GM18909 (cell line): Measurements from ENCODE around the gene IFNE.
"Not testable (repeated sequence)": the region's sequence is repeated elsewhere in the genome, so short reads cannot be mapped to it uniquely, and the experiment has no call there.

ENCODE experiments used
- ATAC-seq: cut with Tn5 transposase; IDR thresholded peaks from one replicate; pipeline ENCODE4 v1.9.1; 2021; ENCODE audit warnings: mild to moderate bottlenecking; ENCODE audit not compliant: unreplicated experiment, poor library complexity

Gene IFNE

GRCh38 chr9:21502586-21502985, 20.5 kb upstream of the IFNE start:
- ATAC-seq, result no peak

DNA sequence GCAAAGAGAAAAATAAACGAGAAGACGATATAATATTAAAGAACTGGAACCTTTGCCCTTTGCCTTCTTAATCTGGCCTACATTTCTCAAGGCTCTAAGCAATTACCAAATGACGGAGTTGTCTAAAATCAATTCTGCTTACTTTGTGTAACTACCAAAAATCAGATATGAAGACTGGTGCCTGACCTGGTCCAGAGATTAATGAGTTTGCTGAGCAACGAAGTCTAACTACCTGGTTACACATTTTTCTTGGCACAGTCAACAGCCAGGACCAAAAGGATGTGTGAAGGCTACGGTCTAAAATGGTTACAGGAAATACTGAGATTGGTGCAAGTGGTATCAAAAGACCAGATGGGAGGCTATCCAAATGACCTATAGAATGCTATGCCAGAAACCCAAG, 17.8 kb upstream of the IFNE start:
- ATAC-seq, result no peak

GRCh38 chr9:21491756-21492155, 9.6 kb upstream of the IFNE start:
- ATAC-seq, result no peak

DNA sequence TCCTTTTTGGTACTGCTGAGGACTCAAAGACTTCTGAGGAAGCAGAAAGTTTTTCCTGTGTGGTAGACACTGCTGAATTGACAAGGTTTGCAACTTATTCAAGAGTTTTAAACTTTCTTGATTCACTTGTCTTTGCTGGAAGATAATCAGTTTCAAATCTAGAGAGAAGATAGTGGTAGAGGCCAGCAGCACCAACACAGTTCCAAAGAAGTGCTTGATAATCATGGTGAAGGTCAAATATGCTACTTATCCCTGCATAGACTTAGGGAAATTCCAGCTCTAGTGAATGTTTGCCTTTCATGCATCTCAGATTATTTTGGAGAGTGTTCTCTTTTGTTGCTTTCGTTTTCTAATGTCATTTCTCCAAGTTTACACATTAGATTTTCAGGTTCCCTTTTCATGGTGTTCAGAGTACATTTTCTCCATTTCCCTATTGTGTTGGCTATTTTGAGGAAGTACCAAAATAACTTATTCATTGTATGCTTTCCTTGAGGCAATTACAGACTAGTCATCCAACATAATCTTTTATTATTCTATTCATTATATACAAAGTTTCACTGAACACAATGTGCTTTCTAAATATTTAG, 550 bp downstream of the IFNE start:
- ATAC-seq, result no peak

- ATAC-seq, result no peak
Measured at GRCh38 chr9:21479152-21479702, 2.9 kb downstream of the IFNE start.

DNA sequence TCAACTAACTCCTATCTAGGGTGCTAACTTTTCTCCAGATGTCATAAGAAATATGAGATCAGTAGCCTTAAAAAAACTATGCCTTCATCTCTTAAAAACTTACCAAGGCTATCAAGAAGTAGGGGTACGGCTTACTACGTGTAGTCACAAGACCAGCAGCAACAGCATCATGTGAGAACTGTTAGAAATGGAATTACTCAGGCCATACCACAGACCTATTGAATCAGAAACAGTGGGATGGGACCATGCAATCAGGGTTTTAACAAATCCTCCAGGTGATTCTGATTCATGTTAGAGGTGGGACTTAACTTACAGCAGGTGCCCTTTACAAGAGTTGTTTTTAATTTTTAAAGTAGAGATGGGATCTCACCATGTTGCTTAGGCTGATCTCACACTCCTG, 4.6 kb downstream of the IFNE start:
- no peak for ATAC-seq

GRCh38 chr9:21473236-21473635, 8.9 kb downstream of the IFNE start:
- ATAC-seq, result no peak

DNA sequence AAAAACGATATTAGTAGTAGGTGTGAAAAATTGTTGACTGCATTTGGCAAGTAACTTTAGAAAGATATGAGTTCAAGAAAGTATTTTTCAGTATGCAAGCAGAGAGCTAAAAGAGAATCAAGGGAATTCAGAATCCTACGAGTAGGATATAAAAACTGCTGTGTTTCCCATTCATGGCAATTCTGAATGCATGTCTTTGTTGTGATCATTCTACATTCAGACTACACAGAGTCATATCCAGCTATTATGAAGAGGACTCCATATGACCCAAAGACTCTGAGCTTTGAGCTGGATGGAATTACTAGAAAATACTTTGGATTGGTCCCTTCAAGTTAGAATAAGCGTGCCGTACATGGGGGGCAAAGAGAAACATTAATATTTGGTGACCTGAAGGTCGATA, 12.0 kb downstream of the IFNE start:
- no peak for ATAC-seq

GRCh38 chr9:21465859-21466518, 16.1 kb downstream of the IFNE start:
- no peak for ATAC-seq

DNA sequence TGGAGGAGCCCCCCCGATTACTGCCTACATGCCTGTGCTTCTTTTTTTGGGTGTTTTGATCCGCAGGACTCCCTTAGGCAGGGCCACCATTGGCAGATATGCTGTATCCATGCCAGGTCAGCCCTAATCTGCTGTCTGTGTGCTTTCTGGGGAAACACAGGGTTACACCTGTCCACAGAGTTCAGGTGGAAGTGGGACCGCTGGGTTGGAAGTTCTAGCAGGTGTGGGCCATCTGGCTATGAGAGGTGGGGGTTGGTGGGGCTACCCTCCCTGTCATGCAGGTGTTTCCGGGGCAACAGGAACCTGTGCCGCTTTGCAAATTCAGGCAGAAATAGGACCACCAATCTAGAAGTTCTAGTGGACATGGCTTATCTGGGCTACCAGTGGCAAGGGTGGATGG, 17.0 kb downstream of the IFNE start:
- ATAC-seq, result no peak

DNA sequence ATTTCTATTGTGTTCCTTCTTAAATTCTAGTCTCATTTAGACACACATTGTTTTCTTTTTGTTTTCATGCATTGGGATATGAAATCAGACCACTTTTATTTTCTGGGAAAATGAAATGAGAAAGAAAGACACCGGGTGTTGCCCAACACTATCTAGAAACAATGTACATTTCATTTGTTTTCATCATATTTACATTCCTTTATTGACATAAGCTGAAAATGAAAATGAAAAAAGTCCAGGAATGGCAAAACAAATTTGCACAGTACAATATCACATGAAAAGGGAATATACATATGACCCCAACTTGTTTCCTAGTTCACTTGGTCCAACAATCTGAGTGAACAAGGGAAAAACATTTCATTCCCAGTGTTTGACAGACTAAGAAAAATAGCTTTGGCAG, 20.7 kb downstream of the IFNE start:
- no peak for ATAC-seq

DNA sequence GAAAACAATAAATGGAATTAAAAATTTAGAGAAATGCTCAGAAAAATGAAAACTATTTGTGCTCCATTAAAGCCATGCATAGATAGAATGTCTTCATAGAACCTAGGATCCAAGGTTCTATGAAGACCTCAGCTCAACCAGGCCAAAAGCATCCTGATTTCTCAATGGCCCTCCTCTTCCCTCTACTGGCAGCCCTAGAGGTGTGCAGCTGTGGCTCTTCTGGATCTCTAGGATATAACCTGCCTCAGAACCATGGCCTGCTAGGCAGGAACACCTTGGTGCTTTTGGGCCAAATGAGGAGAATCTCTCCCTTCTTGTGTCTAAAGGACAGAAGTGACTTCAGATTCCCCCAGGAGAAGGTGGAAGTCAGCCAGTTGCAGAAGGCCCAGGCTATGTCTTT, 26.8 kb downstream of the IFNE start:
- peak; percentile 87 for ATAC-seq

GRCh38 chr9:21454149-21454548, 28.0 kb downstream of the IFNE start:
- no peak for ATAC-seq

DNA sequence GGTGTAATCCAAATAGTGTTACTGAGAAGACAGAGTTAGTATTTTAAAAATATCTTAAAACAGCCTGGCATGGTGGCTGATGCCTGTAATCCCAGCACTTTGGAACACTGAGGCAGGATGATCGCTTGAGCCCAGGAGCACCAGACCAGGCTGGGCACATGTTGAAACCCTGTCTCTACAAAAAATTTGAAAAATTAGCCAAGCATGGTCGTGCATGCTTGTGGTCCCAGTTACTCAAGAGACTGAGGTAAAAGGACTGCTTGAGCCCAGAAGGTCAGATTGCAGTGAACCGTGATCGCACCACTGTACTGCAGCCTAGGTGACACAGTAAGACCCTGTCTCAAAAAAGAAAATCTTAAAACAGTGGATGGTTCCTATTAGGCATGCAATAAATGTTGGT, 29.4 kb downstream of the IFNE start:
- ATAC-seq, result no peak

- ATAC-seq, result no peak
Measured at GRCh38 chr9:21450733-21451394, 31.2 kb downstream of the IFNE start.

GRCh38 chr9:21449312-21449711, 32.8 kb downstream of the IFNE start:
- not testable (repeated sequence) for ATAC-seq

DNA sequence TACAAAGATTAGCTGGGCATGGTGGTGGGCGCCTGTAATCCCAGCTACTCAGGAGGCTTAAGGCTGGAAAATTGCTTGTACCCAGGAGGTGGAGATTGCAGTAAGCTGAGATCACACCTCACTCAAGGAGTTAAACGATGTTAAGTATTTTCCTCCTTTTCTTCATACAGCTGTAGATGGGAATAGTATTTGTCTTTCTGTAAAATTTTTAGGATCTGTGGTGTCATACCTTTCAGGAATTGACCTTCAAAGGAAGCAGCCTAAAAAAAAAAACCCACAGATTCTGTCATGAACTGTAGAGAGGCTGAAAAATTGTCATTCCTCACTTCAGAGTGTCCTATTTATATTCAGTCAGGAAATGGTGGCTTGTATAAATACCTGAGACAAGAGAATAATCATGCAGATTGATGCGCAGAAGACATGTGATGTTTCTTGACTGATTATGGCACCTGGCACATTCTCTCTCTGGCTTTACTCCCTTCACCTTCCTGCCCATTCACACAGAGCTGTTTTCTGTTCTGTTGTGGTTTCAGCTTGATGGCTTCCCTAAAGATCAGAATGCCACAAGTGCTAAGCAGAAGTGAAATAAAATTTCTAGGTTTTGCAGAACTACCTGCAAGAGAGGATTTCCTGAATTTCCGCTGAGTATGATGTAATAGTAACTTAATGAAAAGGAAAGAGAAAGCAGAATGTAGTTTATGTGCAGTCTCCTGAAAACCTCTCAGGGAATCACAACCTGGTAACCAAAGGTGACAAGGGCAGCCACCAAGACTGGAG, 38.1 kb downstream of the IFNE start:
- ATAC-seq, result peak; percentile 92

DNA sequence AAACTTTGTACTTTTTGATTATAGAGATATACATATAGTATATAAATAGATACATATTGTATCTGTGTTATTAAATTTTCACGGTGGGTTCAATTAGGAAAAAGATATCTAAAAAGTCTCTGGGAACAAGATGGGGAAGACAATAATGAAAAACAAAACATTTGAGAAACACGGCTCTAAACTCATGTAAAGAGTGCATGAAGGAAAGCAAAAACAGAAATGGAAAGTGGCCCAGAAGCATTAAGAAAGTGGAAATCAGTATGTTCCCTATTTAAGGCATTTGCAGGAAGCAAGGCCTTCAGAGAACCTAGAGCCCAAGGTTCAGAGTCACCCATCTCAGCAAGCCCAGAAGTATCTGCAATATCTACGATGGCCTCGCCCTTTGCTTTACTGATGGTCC, 42.0 kb downstream of the IFNE start, which contains the start of gene IFNA1:
Gene IFNA1 (plus strand): TSS at position 301 of the 400 bp plus-strand sequence. CDS start 69 bp downstream, at position 370.
- ATAC-seq, result no peak

- not testable (repeated sequence) for ATAC-seq
Measured at GRCh38 chr9:21435015-21435383, 47.1 kb downstream of the IFNE start.

GRCh38 chr9:21434202-21435014, 47.7 kb downstream of the IFNE start:
- ATAC-seq, result no peak
